ENCODE measurements around the gene IFI30.

Gene IFI30

GRCh38 chr19:18192673-18193387 is 19.2 kb downstream of the IFI30 start, which contains the start of gene MPV17L2:
Gene MPV17L2 (plus strand): TSS chr19:18193218. CDS start chr19:18193282, 64 bp downstream.
- peak within 1 kb of the TSS; percentile 92 for H3K9ac ChIP-seq (ENCODE audit: insufficient read length, low read depth)
- H3K4me1 ChIP-seq (ENCODE audit: insufficient read depth, insufficient read length) = peaks cover 7% of the 10 kb centered on the region
- DNase-seq (ENCODE audit: low read depth, low spot score) = peak; percentile 100
- H3K4me3 ChIP-seq (ENCODE audit: insufficient read length, low read depth) = peak within 1 kb of the TSS; percentile 92
- TF ChIP-seq YY1 (IDR thresholded peaks at IDR 0.05; ENCODE audit: insufficient read depth, insufficient read length) = no peak
- H3K36me3 ChIP-seq (ENCODE audit: insufficient read depth, insufficient read length, low read length) = peaks cover 20% of the 10 kb centered on the region
- no peaks in the 10 kb centered on the region for H3K9me3 ChIP-seq (ENCODE audit: insufficient read depth, low read length)
- H3K27me3 ChIP-seq (ENCODE audit: insufficient read depth, insufficient read length) = no peaks in the 10 kb centered on the region

- no peak for DNase-seq (ENCODE audit: low read depth, low spot score)
- TF ChIP-seq YY1 (IDR thresholded peaks at IDR 0.05; ENCODE audit: insufficient read depth, insufficient read length) = no peak
- TF ChIP-seq ZNF274 (IDR thresholded peaks at IDR 0.05; ENCODE audit: low read depth, low read length) = no peak
- TF ChIP-seq SUZ12 (IDR thresholded peaks at IDR 0.05; ENCODE audit: extremely low read depth, insufficient read depth, insufficient read length) = no peak
- peaks cover 7% of the 10 kb centered on the region for H3K4me1 ChIP-seq (ENCODE audit: insufficient read depth, insufficient read length)
Observed at GRCh38 chr19:18193388-18194180, 20.0 kb downstream of the IFI30 start.

GRCh38 chr19:18194181-18194530 is 20.5 kb downstream of the IFI30 start:
- Histone ChIP-seq H3K9ac (ENCODE audit: insufficient read length, low read depth) (peak overlapping the region; percentile 92), H3K4me1 (ENCODE audit: insufficient read depth, insufficient read length) (peaks cover 7% of the 10 kb centered on the region), H3K4me3 (ENCODE audit: insufficient read length, low read depth) (peak overlapping the region; percentile 92), H3K9me3 (ENCODE audit: insufficient read depth, low read length) (no peaks in the 10 kb centered on the region), H3K36me3 (ENCODE audit: insufficient read depth, insufficient read length, low read length) (peaks cover 30% of the 10 kb centered on the region), H3K27me3 (ENCODE audit: insufficient read depth, insufficient read length) (no peaks in the 10 kb centered on the region)
- no peak for TF ChIP-seq YY1 (IDR thresholded peaks at IDR 0.05; ENCODE audit: insufficient read depth, insufficient read length)
- TF ChIP-seq ZNF274 (IDR thresholded peaks at IDR 0.05; ENCODE audit: low read depth, low read length) = no peak
- TF ChIP-seq SUZ12 (IDR thresholded peaks at IDR 0.05; ENCODE audit: extremely low read depth, insufficient read depth, insufficient read length) = no peak
- DNase-seq (ENCODE audit: low read depth, low spot score) = no peak

More at GRCh38 chr19:18193388-18194180, 20.0 kb downstream of the IFI30 start:
- H3K36me3 ChIP-seq (ENCODE audit: insufficient read depth, insufficient read length, low read length) = peaks cover 28% of the 10 kb centered on the region
- peak overlapping the region; percentile 92 for H3K4me3 ChIP-seq (ENCODE audit: insufficient read length, low read depth)
- no peaks in the 10 kb centered on the region for H3K9me3 ChIP-seq (ENCODE audit: insufficient read depth, low read length)
- H3K9ac ChIP-seq (ENCODE audit: insufficient read length, low read depth) = peak overlapping the region; percentile 92
- no peaks in the 10 kb centered on the region for H3K27me3 ChIP-seq (ENCODE audit: insufficient read depth, insufficient read length)

- Histone ChIP-seq H3K9me3 (ENCODE audit: insufficient read depth, low read length) (no peaks in the 10 kb centered on the region), H3K9ac (ENCODE audit: insufficient read length, low read depth) (peak overlapping the region; percentile 92), H3K4me1 (ENCODE audit: insufficient read depth, insufficient read length) (peaks cover 7% of the 10 kb centered on the region), H3K36me3 (ENCODE audit: insufficient read depth, insufficient read length, low read length) (peaks cover 30% of the 10 kb centered on the region), H3K4me3 (ENCODE audit: insufficient read length, low read depth) (peak overlapping the region; percentile 17), H3K27me3 (ENCODE audit: insufficient read depth, insufficient read length) (no peaks in the 10 kb centered on the region)
- DNase-seq (ENCODE audit: low read depth, low spot score) = no peak
- no peak for TF ChIP-seq ZNF274 (IDR thresholded peaks at IDR 0.05; ENCODE audit: low read depth, low read length)
- no peak for TF ChIP-seq YY1 (IDR thresholded peaks at IDR 0.05; ENCODE audit: insufficient read depth, insufficient read length)
- TF ChIP-seq SUZ12 (IDR thresholded peaks at IDR 0.05; ENCODE audit: extremely low read depth, insufficient read depth, insufficient read length) = no peak
Observed at GRCh38 chr19:18194554-18195238, 21.1 kb downstream of the IFI30 start.

- peaks cover 30% of the 10 kb centered on the region for H3K36me3 ChIP-seq (ENCODE audit: insufficient read depth, insufficient read length, low read length)
- H3K27me3 ChIP-seq (ENCODE audit: insufficient read depth, insufficient read length) = no peaks in the 10 kb centered on the region
- H3K4me3 ChIP-seq (ENCODE audit: insufficient read length, low read depth) = no peak overlapping the region
- no peaks in the 10 kb centered on the region for H3K9me3 ChIP-seq (ENCODE audit: insufficient read depth, low read length)
- H3K9ac ChIP-seq (ENCODE audit: insufficient read length, low read depth) = no peak overlapping the region
- no peak for DNase-seq (ENCODE audit: low read depth, low spot score)
- TF ChIP-seq YY1 (IDR thresholded peaks at IDR 0.05; ENCODE audit: insufficient read depth, insufficient read length) (no peak), ZNF274 (IDR thresholded peaks at IDR 0.05; ENCODE audit: low read depth, low read length) (no peak), SUZ12 (IDR thresholded peaks at IDR 0.05; ENCODE audit: extremely low read depth, insufficient read depth, insufficient read length) (no peak)
- H3K4me1 ChIP-seq (ENCODE audit: insufficient read depth, insufficient read length) = peaks cover 7% of the 10 kb centered on the region
Observed at GRCh38 chr19:18196511-18196845, 22.9 kb downstream of the IFI30 start.

GRCh38 chr19:18197306-18197705 is 23.7 kb downstream of the IFI30 start:
- no peak for TF ChIP-seq YY1 (IDR thresholded peaks at IDR 0.05; ENCODE audit: insufficient read depth, insufficient read length)
- no peak for TF ChIP-seq ZNF274 (IDR thresholded peaks at IDR 0.05; ENCODE audit: low read depth, low read length)
- no peak for TF ChIP-seq SUZ12 (IDR thresholded peaks at IDR 0.05; ENCODE audit: extremely low read depth, insufficient read depth, insufficient read length)
- H3K4me1 ChIP-seq (ENCODE audit: insufficient read depth, insufficient read length) = peaks cover 7% of the 10 kb centered on the region
- no peaks in the 10 kb centered on the region for H3K9me3 ChIP-seq (ENCODE audit: insufficient read depth, low read length)
- no peaks in the 10 kb centered on the region for H3K27me3 ChIP-seq (ENCODE audit: insufficient read depth, insufficient read length)
- no peak for DNase-seq (ENCODE audit: low read depth, low spot score)
- peaks cover 30% of the 10 kb centered on the region for H3K36me3 ChIP-seq (ENCODE audit: insufficient read depth, insufficient read length, low read length)
- H3K9ac ChIP-seq (ENCODE audit: insufficient read length, low read depth) = no peak overlapping the region
- H3K4me3 ChIP-seq (ENCODE audit: insufficient read length, low read depth) = no peak overlapping the region

GRCh38 chr19:18197941-18198340 is 24.3 kb downstream of the IFI30 start:
- Histone ChIP-seq H3K36me3 (ENCODE audit: insufficient read depth, insufficient read length, low read length) (peaks cover 30% of the 10 kb centered on the region), H3K4me1 (ENCODE audit: insufficient read depth, insufficient read length) (peaks cover 8% of the 10 kb centered on the region), H3K9me3 (ENCODE audit: insufficient read depth, low read length) (no peaks in the 10 kb centered on the region), H3K27me3 (ENCODE audit: insufficient read depth, insufficient read length) (peaks cover 3% of the 10 kb centered on the region), H3K9ac (ENCODE audit: insufficient read length, low read depth) (no peak overlapping the region), H3K4me3 (ENCODE audit: insufficient read length, low read depth) (no peak overlapping the region)
- DNase-seq (ENCODE audit: low read depth, low spot score) = no peak
- TF ChIP-seq ZNF274 (IDR thresholded peaks at IDR 0.05; ENCODE audit: low read depth, low read length) (no peak), SUZ12 (IDR thresholded peaks at IDR 0.05; ENCODE audit: extremely low read depth, insufficient read depth, insufficient read length) (no peak), YY1 (IDR thresholded peaks at IDR 0.05; ENCODE audit: insufficient read depth, insufficient read length) (no peak)

Data from NT2/D1 (cell line).